Measurements from ENCODE around the gene KCNQ2.

Gene KCNQ2

GRCh38 chr20:63471717-63471980, 806 bp downstream of the KCNQ2 start:
- no peak for DNase-seq (ENCODE audit: low read depth in 1 of 2, low spot score in 1 of 2)

- no peak for DNase-seq (ENCODE audit: low read depth in 1 of 2, low spot score in 1 of 2)
These were observed 1.3 kb downstream of the KCNQ2 start for GRCh38 chr20:63471002-63471716.

DNA sequence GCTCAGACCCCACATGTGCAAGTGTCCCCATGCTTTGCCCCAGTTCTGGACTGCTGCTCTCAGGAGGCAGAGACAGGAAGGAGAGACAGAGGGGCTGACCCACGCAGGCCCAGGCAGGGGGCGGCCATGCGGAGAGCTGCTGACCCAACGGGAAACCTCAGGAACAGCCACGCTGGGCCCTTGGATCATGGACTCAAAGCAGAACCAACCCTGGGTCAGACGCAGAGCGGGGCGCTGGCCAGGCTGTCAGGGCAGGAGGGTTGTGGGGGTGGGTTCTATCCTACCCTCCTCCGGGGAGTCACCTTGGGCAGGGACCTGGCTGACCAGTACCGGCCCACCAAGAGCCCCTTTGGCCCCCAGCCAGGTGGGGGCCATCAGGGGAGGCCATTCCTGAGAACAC, 2.0 kb downstream of the KCNQ2 start:
- no peak for DNase-seq (ENCODE audit: low read depth in 1 of 2, low spot score in 1 of 2)

GRCh38 chr20:63469713-63470101, 2.7 kb downstream of the KCNQ2 start:
- no peak for DNase-seq (ENCODE audit: low read depth in 1 of 2, low spot score in 1 of 2)

- no peak for DNase-seq (ENCODE audit: low read depth in 1 of 2, low spot score in 1 of 2)
These were observed 3.3 kb downstream of the KCNQ2 start for GRCh38 chr20:63469019-63469712.

DNA sequence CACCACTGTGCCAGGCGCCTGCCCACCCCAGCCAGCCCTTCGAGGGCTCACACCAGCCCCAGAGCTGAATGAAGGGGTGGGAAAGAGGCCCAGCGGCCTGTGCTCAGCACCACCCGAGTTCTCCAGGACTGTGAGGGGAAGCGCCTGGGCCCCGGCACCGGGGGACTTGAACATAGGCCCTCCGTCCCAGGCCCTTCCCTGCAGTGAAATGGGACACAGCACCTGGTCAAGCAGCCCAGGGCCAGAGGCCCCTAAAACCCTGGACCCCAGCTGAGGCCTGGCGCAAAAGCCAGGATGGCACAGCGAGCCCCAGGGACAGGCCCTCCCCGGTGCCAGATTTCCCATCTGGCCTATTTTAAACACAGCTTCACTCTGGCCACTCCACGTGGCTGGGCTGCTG, 4.0 kb downstream of the KCNQ2 start:
- no peak for DNase-seq (ENCODE audit: low read depth in 1 of 2, low spot score in 1 of 2)

- no peak for DNase-seq (ENCODE audit: low read depth in 1 of 2, low spot score in 1 of 2)
These were observed 5.0 kb downstream of the KCNQ2 start for GRCh38 chr20:63467294-63468083.

DNA sequence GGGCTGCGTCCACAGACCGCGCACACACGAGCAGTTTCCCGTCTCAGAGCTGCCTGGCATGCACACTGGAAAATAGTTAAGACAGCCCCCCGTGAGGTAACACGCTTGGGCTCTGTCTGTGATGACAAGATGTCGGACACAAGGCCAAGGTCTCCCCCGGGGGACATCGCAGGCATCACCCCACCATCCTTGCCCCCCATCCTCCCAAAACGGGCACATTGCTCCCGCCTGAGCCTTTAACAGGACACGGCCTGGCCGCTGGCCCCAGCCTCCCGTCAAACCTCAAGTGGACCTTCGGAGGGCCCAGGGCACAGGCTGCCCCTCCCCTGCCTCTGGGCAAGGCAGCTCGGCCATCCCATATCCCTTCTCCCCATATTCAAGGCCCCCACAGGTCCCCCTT, 5.6 kb downstream of the KCNQ2 start:
- no peak for DNase-seq (ENCODE audit: low read depth in 1 of 2, low spot score in 1 of 2)

DNA sequence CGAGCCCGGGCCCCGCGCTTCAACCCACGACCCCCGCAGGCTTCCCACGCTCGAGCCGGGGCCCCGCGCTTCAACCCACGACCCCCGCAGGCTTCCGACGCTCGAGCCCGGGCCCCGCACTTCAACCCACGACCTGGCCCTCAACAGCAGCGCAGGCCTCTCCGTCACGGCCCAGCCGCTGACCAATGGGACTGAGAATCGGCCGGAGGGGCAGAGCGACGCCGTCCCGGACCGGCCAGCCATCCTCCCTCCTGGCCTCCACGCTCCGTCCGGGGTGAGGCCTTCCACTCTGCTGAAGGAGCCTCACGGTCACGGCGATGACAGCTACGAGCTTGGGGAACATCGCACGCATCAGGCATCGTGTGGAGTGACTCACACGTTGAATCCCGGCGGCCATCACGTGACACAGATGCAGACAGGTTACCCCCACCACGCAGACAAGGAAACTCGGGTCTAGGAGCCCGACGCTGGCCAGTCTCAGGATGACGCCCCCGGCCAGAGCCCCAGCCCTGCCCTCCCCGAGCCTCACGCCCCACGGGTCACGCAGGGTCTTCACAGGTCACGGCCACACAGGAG, 6.1 kb downstream of the KCNQ2 start:
- no peak for DNase-seq (ENCODE audit: low read depth in 1 of 2, low spot score in 1 of 2)

GRCh38 chr20:63465380-63466249, 6.8 kb downstream of the KCNQ2 start:
- no peak for DNase-seq (ENCODE audit: low read depth in 1 of 2, low spot score in 1 of 2)

DNA sequence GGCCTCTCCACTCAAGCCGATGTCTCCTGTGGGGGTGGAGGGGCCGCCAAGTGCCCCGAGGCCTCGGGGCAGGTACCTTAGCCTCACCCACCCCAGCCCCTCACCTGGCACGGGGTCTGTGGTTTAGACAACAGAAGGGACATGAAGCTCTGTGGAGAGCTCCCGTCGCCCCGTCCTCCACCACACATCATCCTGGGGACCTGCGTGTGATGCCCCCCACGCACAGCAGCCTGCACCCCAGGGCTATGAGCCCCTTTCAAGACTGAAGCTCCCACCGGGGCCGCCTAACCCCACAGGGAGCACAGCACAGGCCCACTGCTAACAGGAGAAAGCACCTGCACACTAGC, 8.2 kb downstream of the KCNQ2 start:
- DNase-seq (ENCODE audit: low read depth in 1 of 2, low spot score in 1 of 2): no peak

DNA sequence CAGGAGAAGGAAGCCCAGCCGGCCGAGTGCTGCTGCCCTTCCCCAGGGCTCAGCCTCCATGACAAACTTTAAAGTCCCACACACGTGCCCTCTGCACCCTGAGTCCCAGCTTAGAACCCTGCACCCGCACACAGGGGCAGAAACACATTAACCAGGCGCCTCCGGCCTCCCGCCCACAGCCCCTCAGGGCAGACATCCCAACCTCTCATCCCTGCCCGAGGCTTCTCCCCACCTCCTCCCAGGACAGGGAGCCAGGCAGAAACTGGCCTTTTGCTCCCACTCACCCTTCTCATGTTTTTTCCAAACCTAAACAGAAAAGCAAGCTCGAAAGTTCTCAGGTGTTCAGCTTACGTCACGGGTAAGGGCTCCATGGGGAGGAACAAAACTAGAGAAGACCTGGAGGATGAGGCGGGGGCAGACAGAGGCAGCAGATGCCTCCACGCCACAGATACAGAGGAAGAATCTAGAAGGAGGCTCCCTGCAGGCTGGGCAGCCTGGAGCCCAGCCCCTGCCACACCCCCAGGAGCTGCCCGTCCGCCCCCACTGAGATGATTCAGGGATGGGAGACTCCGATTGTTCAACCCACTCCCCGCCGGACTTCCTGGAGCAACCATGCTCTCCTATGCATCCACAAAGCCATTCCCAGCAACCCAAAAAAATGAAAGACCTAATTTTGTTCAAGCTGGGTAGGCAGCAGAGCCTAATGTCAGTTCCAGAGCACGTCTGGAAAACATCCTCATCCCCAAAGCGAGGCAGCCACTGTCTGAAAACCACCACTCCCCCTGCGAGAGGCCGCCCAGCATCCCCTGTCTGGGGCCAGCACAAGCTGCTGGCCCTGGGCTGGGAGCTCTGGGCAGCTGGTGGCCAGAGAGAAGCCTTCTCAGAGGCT, 8.8 kb downstream of the KCNQ2 start:
- DNase-seq (ENCODE audit: low read depth in 1 of 2, low spot score in 1 of 2): no peak

- no peak for DNase-seq (ENCODE audit: low read depth in 1 of 2, low spot score in 1 of 2)
These were observed 10.2 kb downstream of the KCNQ2 start for GRCh38 chr20:63462244-63462643.

DNA sequence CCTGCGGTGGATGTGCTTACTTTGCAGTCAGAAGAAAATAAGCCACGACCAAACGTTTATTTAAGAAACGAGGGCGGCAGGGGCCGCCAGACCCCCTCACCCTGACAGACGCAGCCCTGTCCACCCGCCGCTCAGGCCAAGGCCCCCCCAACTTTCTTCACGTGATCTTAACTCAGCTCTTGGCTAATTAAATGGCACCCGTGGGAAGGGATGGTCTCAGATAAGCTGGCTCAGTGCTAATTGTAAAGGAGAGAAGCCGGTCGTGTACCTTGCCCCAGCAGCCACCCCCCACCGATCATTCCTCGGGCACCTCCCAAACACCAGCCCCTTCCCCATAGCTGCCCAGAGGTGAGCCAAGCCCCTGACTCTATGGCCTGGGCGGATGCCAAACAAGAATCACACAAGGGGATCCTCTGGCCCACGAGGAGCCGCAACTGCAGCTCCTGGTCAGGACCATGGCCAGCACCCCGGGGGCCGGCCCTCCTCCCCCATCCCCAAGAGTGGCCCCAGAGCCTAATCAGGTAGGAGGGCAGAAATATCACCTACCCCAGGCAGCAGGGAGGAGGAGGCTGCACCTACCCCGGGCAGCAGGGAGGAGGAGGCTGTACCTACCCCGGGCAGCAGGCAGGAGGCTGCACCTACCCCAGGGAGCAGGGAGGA, 11.2 kb downstream of the KCNQ2 start:
- DNase-seq (ENCODE audit: low read depth in 1 of 2, low spot score in 1 of 2): no peak

- no peak for DNase-seq (ENCODE audit: low read depth in 1 of 2, low spot score in 1 of 2)
These were observed 13.4 kb downstream of the KCNQ2 start for GRCh38 chr20:63459070-63459380.

DNA sequence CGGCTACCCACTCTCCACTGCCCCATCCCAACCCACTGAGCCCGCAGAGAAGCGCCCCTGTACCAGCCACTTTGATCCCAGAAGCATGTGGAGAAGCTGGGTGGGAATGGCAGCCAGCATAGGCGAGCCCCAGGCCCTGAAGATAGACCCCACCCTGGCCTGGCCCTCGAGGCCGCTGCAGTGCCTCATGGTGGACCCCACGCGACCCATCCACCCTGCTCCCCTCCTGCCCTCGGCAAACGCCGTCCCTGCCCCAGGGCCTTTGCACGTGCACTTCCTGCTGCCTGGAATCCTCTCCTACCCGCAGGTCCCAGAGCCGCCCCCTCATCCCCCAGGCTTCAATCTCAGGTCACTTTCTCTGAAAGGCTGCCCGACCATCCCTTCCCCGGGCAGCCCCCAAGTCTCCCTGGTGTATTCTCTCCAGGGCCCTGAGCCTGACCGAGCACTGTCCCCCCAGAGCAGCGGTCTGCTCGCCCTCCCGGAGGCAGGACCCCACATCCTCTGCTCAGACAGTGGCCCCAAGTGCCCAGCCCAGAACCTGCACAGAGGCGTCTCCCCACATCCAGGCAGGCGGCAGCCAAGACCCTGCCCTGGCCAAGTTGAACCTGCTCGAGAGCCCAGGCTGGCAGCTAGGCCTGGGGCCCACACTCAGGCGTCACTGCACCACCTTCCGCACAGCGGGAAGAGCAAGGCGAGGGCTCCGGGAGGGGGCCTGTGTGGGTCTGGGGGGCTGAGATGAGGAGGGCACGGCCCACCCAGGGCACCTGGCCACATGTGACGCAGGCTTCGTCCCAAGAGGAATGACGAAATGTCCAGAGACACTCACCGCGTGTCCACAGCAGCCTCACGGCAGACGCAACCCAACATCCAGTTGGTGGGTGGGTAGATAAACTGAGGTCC, 14.0 kb downstream of the KCNQ2 start:
- DNase-seq (ENCODE audit: low read depth in 1 of 2, low spot score in 1 of 2): no peak

GRCh38 chr20:63457737-63458136, 14.7 kb downstream of the KCNQ2 start:
- no peak for DNase-seq (ENCODE audit: low read depth in 1 of 2, low spot score in 1 of 2)

GRCh38 chr20:63456429-63457284, 15.8 kb downstream of the KCNQ2 start:
- no peak for DNase-seq (ENCODE audit: low read depth in 1 of 2, low spot score in 1 of 2)
